Cardiac fibroblast (primary cell): ENCODE results near the gene THAP10.

ENCODE experiments used
- DNase-seq, 2 donors: peaks; one replicate each; pipeline versions ENCODE4 v3.0.0 to v3.0.0-alpha.2; 2010; ENCODE audit warnings: low read depth in 2 of 2
- H3K4me3 ChIP-seq, 2 donors: replicated peaks in 1 of 2; 1 replicate in 1 of 2; 2 replicates in 1 of 2; pipeline ENCODE4 v1.5.1; 2011; ENCODE audit warnings: low read depth in 2 of 2, low read length in 2 of 2, mild to moderate bottlenecking in 2 of 2, moderate library complexity in 1 of 2
- CTCF ChIP-seq: IDR thresholded peaks from one replicate; pipeline ENCODE4 v1.5.1; 2011; ENCODE audit warnings: low read depth, mild to moderate bottlenecking, low read length, inconsistent platforms

The THAP10 gene

DNA sequence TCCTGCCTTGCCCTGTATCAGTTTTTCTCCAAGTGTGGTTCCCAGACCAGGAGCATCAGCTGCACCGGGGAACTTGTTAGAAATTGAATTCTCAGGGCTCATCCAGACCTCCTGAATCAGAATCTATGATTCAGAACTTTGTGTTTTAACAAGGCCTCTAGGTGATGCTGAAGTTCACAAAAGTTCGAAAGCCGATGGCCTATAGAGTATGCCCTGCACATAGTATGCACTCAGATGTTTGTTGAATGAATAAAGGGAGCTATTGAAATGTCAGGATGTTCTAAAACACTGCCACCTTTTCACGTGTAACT lies 37.6 kb downstream of the THAP10 start:
- H3K4me3 ChIP-seq = peak overlapping the region; percentile 72 to 78
- DNase-seq = peak; percentile 49 to 77
- TF ChIP-seq CTCF = peak; percentile 18

DNA sequence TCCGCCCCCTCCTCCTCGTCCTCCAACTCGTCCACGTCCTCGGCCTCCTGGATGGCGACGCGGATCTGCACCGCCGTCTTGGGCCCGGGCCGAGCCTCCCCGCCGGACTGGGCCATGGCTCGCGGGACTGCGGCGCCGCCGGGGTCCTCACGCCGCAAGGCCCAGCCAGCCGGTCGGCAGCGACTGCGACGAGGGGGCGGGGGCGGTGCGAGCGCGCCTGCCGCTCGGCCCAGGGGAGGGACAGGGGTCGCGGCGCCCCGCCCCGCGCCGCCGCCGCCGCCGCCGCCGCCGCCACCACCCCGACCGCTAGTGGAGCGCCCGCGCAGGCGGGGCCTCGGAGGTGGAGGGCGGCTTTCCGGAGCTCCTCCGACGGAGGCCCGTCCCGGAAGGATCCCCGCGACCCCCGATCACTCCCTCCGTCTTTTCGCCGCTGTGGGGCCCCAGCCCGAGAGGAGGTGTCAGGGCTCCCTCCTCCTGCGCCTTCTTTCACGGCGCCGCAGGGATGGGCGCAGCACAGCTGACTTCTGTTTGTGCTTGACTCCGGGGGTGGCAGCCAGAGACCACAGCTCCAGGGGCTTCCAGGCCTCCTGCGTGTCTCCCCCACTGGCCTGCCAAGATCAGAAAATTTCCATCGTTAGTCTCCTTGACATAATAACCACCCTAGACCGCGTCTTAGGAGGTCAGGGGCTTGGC lies 38.1 kb downstream of the THAP10 start, which contains the start of gene LARP6:
LARP6 (minus strand) TSS at position 185 of the 693 bp plus-strand sequence; CDS start at position 116, 69 bp downstream.
- TF ChIP-seq CTCF = no peak
- peak within 1 kb of the TSS; percentile 72 to 78 for H3K4me3 ChIP-seq
- peak; percentile 29 to 60 for DNase-seq

GRCh38 chr15:70853318-70853972 lies 38.8 kb downstream of the THAP10 start:
- H3K4me3 ChIP-seq = peak overlapping the region; percentile 72 to 78
- DNase-seq = peak; percentile 45 to 62
- no peak for TF ChIP-seq CTCF

- TF ChIP-seq CTCF = no peak
- DNase-seq = peak; percentile 31 to 79
- H3K4me3 ChIP-seq = peak overlapping the region; percentile 72 to 78
Observed at GRCh38 chr15:70852501-70853317, 39.5 kb downstream of the THAP10 start.

GRCh38 chr15:70851889-70852288 lies 40.3 kb downstream of the THAP10 start:
- no peak for TF ChIP-seq CTCF
- no peak for DNase-seq
- H3K4me3 ChIP-seq = peak overlapping the region in 1 of 2 donors; percentile 72

DNA sequence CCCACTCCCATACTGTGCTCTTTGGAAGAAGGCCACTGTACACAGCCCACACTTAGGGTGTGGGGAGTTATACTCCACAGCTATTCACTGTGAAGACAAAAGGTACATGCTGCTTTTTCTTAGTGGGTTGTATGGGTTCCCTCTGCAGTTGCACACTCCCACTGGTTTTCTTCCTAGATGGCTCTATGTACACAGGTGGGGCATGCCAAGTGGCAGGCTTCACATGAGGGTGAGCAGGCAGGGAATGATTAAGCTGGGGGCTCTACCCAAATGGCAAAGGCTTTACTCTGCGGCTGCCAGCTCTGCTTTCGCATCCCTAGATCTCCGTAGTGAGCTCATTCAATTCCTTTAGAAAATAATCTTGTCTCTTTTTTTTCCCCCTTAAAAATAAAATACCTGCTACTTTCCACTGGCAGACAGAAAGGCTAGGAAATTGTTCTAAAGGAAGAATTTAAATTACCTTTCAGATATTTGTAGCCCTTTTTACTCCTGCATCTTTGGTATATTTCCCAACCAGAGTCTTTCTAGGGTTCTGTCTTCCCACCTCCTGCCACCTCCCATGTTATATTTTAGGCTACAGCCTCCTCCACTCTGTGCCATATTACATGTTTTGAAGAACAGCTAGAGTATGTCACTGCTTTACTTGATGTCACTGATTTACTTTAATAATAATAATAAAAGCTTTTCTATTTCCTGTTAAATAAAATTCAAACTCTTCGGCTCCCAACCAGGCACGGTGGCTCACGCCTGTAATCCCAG lies 46.5 kb downstream of the THAP10 start:
- no peak for DNase-seq
- TF ChIP-seq CTCF = no peak
- no peak overlapping the region for H3K4me3 ChIP-seq
